T-helper 2 cell treated with Interferon-gamma antibody and Interleukin-4, amounts not matched to agents 5 μg/mL and 100 μg/mL, for 36 hours (primary cell): ENCODE results near the gene MTHFD2.
"Not testable (repeated sequence)": the region's sequence is repeated elsewhere in the genome, so short reads cannot be mapped to it uniquely, and the experiment has no call there.

Experiments
- DNase-seq: peaks from one replicate; pipeline ENCODE4 v3.0.0; 2021; ENCODE audit warnings: low spot score
- H3K27ac Mint-ChIP-seq: one replicate; pipeline ENCODE4 v1.8.0; 2021; ENCODE audit warnings: mild to moderate bottlenecking, mixed read lengths
- H3K27me3 Mint-ChIP-seq: one replicate; pipeline ENCODE4 v1.8.0; 2021; ENCODE audit warnings: low read depth, mixed read lengths
- H3K36me3 Mint-ChIP-seq: one replicate; pipeline ENCODE4 v1.8.0; 2021; ENCODE audit warnings: low read depth, mixed read lengths
- H3K4me1 Mint-ChIP-seq: one replicate; pipeline ENCODE4 v1.8.0; 2021; ENCODE audit warnings: low read depth, mixed read lengths
- H3K4me3 Mint-ChIP-seq: one replicate; pipeline ENCODE4 v1.8.0; 2022; ENCODE audit warnings: mild to moderate bottlenecking, moderate library complexity, mixed read lengths
- H3K9me3 Mint-ChIP-seq: one replicate; pipeline ENCODE4 v1.8.0; 2021; ENCODE audit warnings: mixed read lengths

MTHFD2 gene

GRCh38 chr2:74183878-74184277 lies 14.5 kb upstream of the MTHFD2 start:
- Mint-ChIP-seq H3K4me3 (no peak overlapping the region), H3K27ac (peak overlapping the region; percentile 49), H3K27me3 (no peaks in the 10 kb centered on the region), H3K4me1 (peaks cover 24% of the 10 kb centered on the region), H3K9me3 (no peaks in the 10 kb centered on the region), H3K36me3 (peaks cover 1% of the 10 kb centered on the region)
- DNase-seq: no peak

- Mint-ChIP-seq H3K36me3 (peaks cover 1% of the 10 kb centered on the region), H3K4me1 (peaks cover 28% of the 10 kb centered on the region), H3K4me3 (peak overlapping the region; percentile 36), H3K9me3 (no peaks in the 10 kb centered on the region), H3K27me3 (no peaks in the 10 kb centered on the region), H3K27ac (peak overlapping the region; percentile 83)
- peak; percentile 75 for DNase-seq
These were observed 12.4 kb upstream of the MTHFD2 start for GRCh38 chr2:74186038-74186437.

- H3K27ac Mint-ChIP-seq, H3K27me3 Mint-ChIP-seq, H3K9me3 Mint-ChIP-seq, H3K4me3 Mint-ChIP-seq, H3K36me3 Mint-ChIP-seq, DNase-seq: not testable (repeated sequence)
- peaks cover 24% of the 10 kb centered on the region for H3K4me1 Mint-ChIP-seq
These were observed 11.7 kb upstream of the MTHFD2 start for GRCh38 chr2:74186706-74187105.

DNA sequence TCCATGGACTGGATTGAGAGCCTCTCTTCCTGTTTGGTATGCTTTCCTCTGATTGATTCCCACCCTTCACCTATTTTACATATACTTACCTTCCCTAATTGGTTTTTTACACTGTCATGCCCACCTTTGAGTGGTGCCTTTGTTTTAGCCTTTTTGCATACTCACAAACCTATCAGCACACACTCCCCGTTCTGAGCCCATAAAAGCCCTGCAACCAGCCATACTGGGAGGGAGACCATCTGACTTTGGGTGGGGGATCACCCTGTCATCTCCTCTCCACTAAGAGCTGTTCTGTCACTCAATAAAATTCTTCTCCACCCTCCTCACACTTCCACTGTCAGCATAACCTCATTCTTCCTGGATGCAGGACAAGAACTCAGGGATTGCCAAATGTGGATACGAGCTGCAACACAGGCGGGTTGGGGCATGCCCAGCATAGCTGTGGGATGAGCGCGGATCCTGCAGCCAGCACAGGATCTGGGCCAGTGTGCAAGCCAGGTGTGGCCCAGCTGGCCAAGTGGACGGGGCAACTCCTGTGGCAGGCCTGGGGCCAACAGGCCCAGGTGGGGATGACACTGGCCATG lies 10.3 kb upstream of the MTHFD2 start:
- peaks cover 1% of the 10 kb centered on the region for H3K36me3 Mint-ChIP-seq
- no peaks in the 10 kb centered on the region for H3K27me3 Mint-ChIP-seq
- H3K27ac Mint-ChIP-seq: no peak overlapping the region
- H3K9me3 Mint-ChIP-seq: no peaks in the 10 kb centered on the region
- no peak overlapping the region for H3K4me3 Mint-ChIP-seq
- DNase-seq: no peak
- peaks cover 19% of the 10 kb centered on the region for H3K4me1 Mint-ChIP-seq

DNA sequence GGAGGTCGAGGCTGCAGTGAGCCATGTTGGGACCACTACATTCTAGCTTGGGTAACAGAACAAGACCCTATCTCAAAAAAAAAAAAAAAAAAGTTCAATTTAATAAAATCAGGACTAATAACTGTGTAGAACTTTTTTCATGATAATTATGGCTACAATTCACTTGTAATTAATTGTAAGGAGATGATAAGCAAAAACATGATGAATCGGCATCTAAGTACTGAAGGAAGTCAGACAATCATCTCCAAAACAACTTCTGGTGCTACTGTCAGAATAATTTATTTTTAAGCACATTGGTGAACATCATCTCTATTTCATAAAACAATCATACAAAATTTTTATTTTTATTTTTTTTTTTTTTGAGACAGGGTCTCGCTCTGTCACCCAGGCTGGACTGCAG lies 9.7 kb upstream of the MTHFD2 start:
- Mint-ChIP-seq H3K27me3 (no peaks in the 10 kb centered on the region), H3K27ac (no peak overlapping the region), H3K36me3 (peaks cover 1% of the 10 kb centered on the region), H3K4me1 (peaks cover 19% of the 10 kb centered on the region), H3K9me3 (no peaks in the 10 kb centered on the region), H3K4me3 (no peak overlapping the region)
- DNase-seq: no peak

DNA sequence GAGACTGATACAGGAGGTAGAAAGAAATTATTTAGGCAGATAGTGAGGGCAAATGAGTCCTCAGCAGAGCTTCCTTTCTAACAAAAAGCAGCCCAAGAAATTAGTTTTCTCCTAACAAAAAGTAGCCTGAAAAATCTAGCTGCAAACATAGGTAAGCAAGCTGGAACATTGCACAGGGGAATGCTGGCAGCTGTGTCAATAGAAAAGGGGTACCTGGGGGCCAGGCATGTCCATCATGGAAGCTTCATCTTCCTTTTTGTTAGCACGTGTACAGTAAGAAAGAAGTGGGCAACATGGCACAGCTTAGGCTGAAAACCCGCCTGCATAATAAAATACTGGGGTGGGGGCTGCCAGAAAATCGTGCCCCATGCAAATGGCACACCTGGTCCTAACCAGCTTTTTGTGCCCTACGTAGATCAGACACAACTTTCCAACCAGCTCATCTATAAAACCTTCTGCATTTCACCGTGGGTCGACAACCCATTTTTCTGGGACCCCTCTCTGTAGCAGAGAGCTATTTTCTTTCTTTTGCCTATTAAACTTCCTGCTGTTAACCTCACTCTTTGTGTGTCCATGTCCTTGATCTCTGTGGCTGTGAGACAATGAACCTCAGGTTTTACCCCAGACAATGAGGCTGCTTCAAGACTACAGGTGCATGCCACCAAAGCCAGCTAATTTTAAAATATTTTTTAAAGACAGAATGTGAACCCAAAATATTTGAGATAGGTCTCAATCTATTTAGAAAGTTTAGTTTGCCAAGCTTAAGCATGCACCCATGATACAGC lies 6.6 kb upstream of the MTHFD2 start:
- no peak for DNase-seq
- Mint-ChIP-seq H3K27me3 (no peaks in the 10 kb centered on the region), H3K27ac (no peak overlapping the region), H3K36me3 (no peaks in the 10 kb centered on the region), H3K9me3 (no peaks in the 10 kb centered on the region), H3K4me1 (peaks cover 10% of the 10 kb centered on the region), H3K4me3 (no peak overlapping the region)

DNA sequence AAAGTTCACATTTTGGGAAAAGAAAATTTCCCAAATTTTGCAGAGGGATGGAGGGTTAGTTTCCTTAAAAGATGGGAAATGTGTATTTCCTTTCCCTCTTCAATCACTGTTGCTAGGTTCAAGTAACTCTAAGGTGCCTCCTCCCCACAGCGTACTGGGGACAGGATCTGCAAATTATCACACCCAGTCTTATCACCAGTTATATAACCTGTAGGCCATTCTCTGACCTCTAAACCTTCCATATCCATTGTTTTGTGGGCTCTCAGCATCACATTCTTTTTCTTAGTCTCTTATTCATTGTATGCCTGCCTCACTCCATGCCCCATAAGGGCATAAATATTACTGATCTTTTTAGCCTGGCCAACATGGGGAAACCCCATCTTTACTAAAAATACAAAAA lies 3.6 kb upstream of the MTHFD2 start:
- Mint-ChIP-seq H3K36me3 (peaks cover 10% of the 10 kb centered on the region), H3K27me3 (peaks cover 2% of the 10 kb centered on the region), H3K27ac (no peak overlapping the region), H3K4me1 (peaks cover 26% of the 10 kb centered on the region), H3K4me3 (no peak overlapping the region), H3K9me3 (no peaks in the 10 kb centered on the region)
- DNase-seq: no peak

- no peak overlapping the region for H3K27ac Mint-ChIP-seq
- peak overlapping the region; percentile 26 for H3K4me3 Mint-ChIP-seq
- H3K36me3 Mint-ChIP-seq: peaks cover 24% of the 10 kb centered on the region
- peaks cover 2% of the 10 kb centered on the region for H3K27me3 Mint-ChIP-seq
- H3K9me3 Mint-ChIP-seq: no peaks in the 10 kb centered on the region
- DNase-seq: no peak
- H3K4me1 Mint-ChIP-seq: peaks cover 39% of the 10 kb centered on the region
These were observed 1.4 kb upstream of the MTHFD2 start for GRCh38 chr2:74197049-74197448.

- H3K9me3 Mint-ChIP-seq: no peaks in the 10 kb centered on the region
- peaks cover 2% of the 10 kb centered on the region for H3K27me3 Mint-ChIP-seq
- DNase-seq: no peak
- H3K27ac Mint-ChIP-seq: peak overlapping the region; percentile 100
- peak overlapping the region; percentile 99 for H3K4me3 Mint-ChIP-seq
- peaks cover 42% of the 10 kb centered on the region for H3K4me1 Mint-ChIP-seq
- peaks cover 30% of the 10 kb centered on the region for H3K36me3 Mint-ChIP-seq
These were observed 373 bp upstream of the MTHFD2 start for GRCh38 chr2:74198023-74198460.

DNA sequence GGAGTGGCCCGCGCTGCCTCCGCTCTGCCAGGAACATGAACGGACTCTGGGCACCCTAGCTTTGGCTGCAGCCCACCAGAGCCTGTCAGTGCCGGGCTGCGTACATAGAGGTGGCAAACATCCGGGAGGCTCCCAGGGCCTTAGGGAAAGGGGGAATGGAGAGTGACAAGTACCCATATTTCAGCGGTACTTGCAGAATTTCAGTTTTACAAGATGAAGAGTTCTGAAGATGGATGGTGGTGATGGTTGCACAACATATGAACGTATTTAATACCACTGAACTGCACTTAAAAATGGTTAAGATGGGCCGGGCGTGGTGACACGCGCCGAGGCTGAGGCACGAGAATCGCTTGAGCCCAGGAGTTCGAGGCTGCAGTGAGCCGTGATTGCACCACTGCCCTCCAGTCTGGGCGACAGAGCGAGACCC lies 873 bp downstream of the MTHFD2 start:
- Mint-ChIP-seq H3K27me3 (peaks cover 2% of the 10 kb centered on the region), H3K36me3 (peaks cover 38% of the 10 kb centered on the region), H3K9me3 (no peaks in the 10 kb centered on the region), H3K27ac (peak overlapping the region; percentile 100), H3K4me3 (peak overlapping the region; percentile 99), H3K4me1 (peaks cover 53% of the 10 kb centered on the region)
- DNase-seq: no peak

GRCh38 chr2:74199871-74200305 lies 1.5 kb downstream of the MTHFD2 start:
- Mint-ChIP-seq H3K27ac (peak overlapping the region; percentile 100), H3K4me3 (peak overlapping the region; percentile 99), H3K4me1 (peaks cover 58% of the 10 kb centered on the region), H3K27me3 (peaks cover 2% of the 10 kb centered on the region), H3K36me3 (peaks cover 43% of the 10 kb centered on the region), H3K9me3 (no peaks in the 10 kb centered on the region)
- DNase-seq: peak; percentile 55

DNA sequence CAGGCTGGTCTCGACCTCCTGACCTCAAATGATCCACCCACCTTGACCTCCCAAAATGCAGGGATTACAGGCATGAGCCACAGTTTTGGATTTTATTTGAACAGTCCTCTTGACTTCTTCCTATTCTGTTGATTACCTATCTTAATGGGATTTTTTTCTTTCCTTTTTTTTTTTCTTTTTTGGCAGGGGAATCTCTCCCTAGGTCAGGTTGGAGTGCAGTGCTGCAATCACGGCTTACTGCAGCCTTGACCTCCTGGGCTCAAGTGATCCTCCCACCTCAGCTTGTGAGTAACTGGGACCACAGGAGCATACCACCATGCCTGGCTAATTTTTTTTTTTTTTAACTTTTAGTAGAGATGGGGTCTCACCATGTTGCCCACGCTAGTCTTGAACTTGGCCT lies 2.8 kb downstream of the MTHFD2 start:
- H3K4me1 Mint-ChIP-seq: peaks cover 71% of the 10 kb centered on the region
- peaks cover 56% of the 10 kb centered on the region for H3K36me3 Mint-ChIP-seq
- H3K27me3 Mint-ChIP-seq: peaks cover 2% of the 10 kb centered on the region
- peak overlapping the region; percentile 70 for H3K27ac Mint-ChIP-seq
- peak overlapping the region; percentile 99 for H3K4me3 Mint-ChIP-seq
- no peak for DNase-seq
- no peaks in the 10 kb centered on the region for H3K9me3 Mint-ChIP-seq

- H3K27ac Mint-ChIP-seq: peak overlapping the region; percentile 20
- H3K4me3 Mint-ChIP-seq: peak overlapping the region; percentile 99
- peaks cover 60% of the 10 kb centered on the region for H3K36me3 Mint-ChIP-seq
- DNase-seq: no peak
- H3K27me3 Mint-ChIP-seq: peaks cover 2% of the 10 kb centered on the region
- H3K4me1 Mint-ChIP-seq: peaks cover 75% of the 10 kb centered on the region
- no peaks in the 10 kb centered on the region for H3K9me3 Mint-ChIP-seq
These were observed 3.2 kb downstream of the MTHFD2 start for GRCh38 chr2:74201596-74201995.

GRCh38 chr2:74204436-74204835 lies 6.0 kb downstream of the MTHFD2 start:
- Mint-ChIP-seq H3K4me3 (peak overlapping the region; percentile 75), H3K36me3 (peaks cover 78% of the 10 kb centered on the region), H3K27me3 (no peaks in the 10 kb centered on the region), H3K9me3 (no peaks in the 10 kb centered on the region), H3K4me1 (peaks cover 75% of the 10 kb centered on the region), H3K27ac (peak overlapping the region; percentile 97)
- DNase-seq: no peak
